Smooth muscle cell (in vitro differentiated cells): ENCODE data around the gene TMEM135. TPM values are rescaled to one million over a fixed set of nuclear protein-coding genes. Genes with fewer than 3 reads are reported as not detected.

Experiments
- DNase-seq: peaks from one replicate; lab custom pipeline; 2025; ENCODE audit not compliant: unreplicated experiment; lab: John Stamatoyannopoulos, UW
- H2AFZ ChIP-seq: fragments of 200-600 bp; sonication (generic); 2 replicates; pipeline ENCODE4 v1.6.0; 2016; ENCODE audit warnings: antibody characterized with exemption, low read depth, mild to moderate bottlenecking
- H3F3A ChIP-seq: fragments of 200-600 bp; sonication (generic); 2 replicates; pipeline ENCODE4 v1.6.0; 2017; ENCODE audit warnings: antibody characterized with exemption, low read depth
- H3K27ac ChIP-seq: fragments of 200-600 bp; sonication (generic); 2 replicates; pipeline ENCODE4 v1.5.1; 2016; ENCODE audit warnings: low read depth, mild to moderate bottlenecking
- H3K27me3 ChIP-seq: fragments of 200-600 bp; sonication (generic); 2 replicates; pipeline ENCODE4 v1.6.1; 2016; ENCODE audit warnings: low read depth, mild to moderate bottlenecking
- H3K36me3 ChIP-seq: fragments of 200-600 bp; sonication (generic); 2 replicates; pipeline ENCODE4 v1.5.1; 2016; ENCODE audit warnings: low read depth
- H3K4me1 ChIP-seq: fragments of 200-600 bp; sonication (generic); 2 replicates; pipeline ENCODE4 v1.5.1; 2016; ENCODE audit warnings: low read depth
- H3K4me2 ChIP-seq: fragments of 200-600 bp; sonication (generic); 2 replicates; pipeline ENCODE4 v1.6.0; 2016; ENCODE audit warnings: mild to moderate bottlenecking
- H3K4me3 ChIP-seq: fragments of 200-600 bp; sonication (generic); 2 replicates; pipeline ENCODE4 v1.5.1; 2016; ENCODE audit warnings: mild to moderate bottlenecking
- H3K79me2 ChIP-seq: fragments of 200-600 bp; sonication (generic); 2 replicates; pipeline ENCODE4 v1.6.0; 2016; ENCODE audit warnings: low read depth, mild to moderate bottlenecking
- H3K9ac ChIP-seq: fragments of 200-600 bp; sonication (generic); 2 replicates; pipeline ENCODE4 v1.6.0; 2016; ENCODE audit warnings: low read depth
- H3K9me3 ChIP-seq: fragments of 200-600 bp; sonication (generic); replicated peaks from 2 replicates; pipeline ENCODE4 v1.5.1; 2016; ENCODE audit warnings: low read depth
- H4K20me1 ChIP-seq: fragments of 200-600 bp; sonication (generic); 2 replicates; pipeline ENCODE4 v1.6.0; 2016; ENCODE audit warnings: low read depth
- WGBS: methylation state at CpG from one replicate; pipeline ENCODE4 v1.1.7; 2016; ENCODE audit warnings: low lambda C conversion rate; 5-methylcytosine and 5-hydroxymethylcytosine counted together
- polyA plus RNA-seq: library from polyadenylated mRNA; unstranded; fragments of >200 nt; fragmentation: Nextera tagmentation; extraction: Ambion mirVana; gene quantifications from 2 replicates; pipeline ENCODE4 v1.2.1, GENCODE V29; 2016
- total RNA-seq: library from RNA; depleted of rRNA; stranded (reverse); fragments of >200 nt; gene quantifications from 2 replicates; pipeline ENCODE4 v1.2.3, GENCODE V29; 2014
- TF ChIP-seq, protein P1 (sequence below): fragments of 200-600 bp; sonication (generic); IDR thresholded peaks from 2 replicates; pipeline ENCODE4 v1.5.1; 2017; ENCODE audit warnings: borderline replicate concordance, mild to moderate bottlenecking, antibody characterized with exemption; ENCODE audit not compliant: insufficient read depth, poor library complexity, severe bottlenecking

TMEM135 gene
- total and polyA plus RNA-seq, 2 experiments from 2014 or later, result 12.4 to 21.7 TPM

DNA sequence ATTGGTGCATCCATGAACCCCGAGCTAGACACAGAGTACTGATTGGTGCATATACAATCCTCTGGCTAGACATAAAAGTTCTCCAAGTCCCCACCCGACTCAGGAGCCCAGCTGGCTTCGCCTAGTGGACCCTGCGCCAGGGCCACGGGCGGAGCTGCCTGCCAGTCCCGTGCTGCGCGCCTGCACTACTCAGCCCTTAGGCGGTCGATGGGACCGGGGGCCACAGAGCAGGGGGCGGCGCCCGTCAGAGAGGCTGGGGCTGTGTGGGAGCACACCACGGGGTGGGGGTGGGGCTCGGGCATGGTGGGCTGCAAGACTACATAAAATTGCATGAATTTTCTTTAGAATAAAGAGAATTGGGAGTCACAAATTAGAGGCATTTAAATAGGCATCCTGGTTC is 248.6 kb downstream of the TMEM135 start:
- Histone ChIP-seq H3K27ac (no peak overlapping the region), H2AFZ (no peak overlapping the region), H3K9me3 (no peaks in the 10 kb centered on the region), H3K4me3 (no peak overlapping the region), H4K20me1 (no peaks in the 10 kb centered on the region), H3K79me2 (no peaks in the 10 kb centered on the region), H3K4me2 (no peak overlapping the region), H3K9ac (no peak overlapping the region), H3K4me1 (no peaks in the 10 kb centered on the region), H3K36me3 (no peaks in the 10 kb centered on the region), H3K27me3 (no peaks in the 10 kb centered on the region), H3F3A (no peaks in the 10 kb centered on the region)
- whole genome bisulfite sequencing, result over 99% methylated on average over 15 of the region's 17 CpGs
- no peak for DNase-seq
- TF ChIP-seq, protein P1, sequence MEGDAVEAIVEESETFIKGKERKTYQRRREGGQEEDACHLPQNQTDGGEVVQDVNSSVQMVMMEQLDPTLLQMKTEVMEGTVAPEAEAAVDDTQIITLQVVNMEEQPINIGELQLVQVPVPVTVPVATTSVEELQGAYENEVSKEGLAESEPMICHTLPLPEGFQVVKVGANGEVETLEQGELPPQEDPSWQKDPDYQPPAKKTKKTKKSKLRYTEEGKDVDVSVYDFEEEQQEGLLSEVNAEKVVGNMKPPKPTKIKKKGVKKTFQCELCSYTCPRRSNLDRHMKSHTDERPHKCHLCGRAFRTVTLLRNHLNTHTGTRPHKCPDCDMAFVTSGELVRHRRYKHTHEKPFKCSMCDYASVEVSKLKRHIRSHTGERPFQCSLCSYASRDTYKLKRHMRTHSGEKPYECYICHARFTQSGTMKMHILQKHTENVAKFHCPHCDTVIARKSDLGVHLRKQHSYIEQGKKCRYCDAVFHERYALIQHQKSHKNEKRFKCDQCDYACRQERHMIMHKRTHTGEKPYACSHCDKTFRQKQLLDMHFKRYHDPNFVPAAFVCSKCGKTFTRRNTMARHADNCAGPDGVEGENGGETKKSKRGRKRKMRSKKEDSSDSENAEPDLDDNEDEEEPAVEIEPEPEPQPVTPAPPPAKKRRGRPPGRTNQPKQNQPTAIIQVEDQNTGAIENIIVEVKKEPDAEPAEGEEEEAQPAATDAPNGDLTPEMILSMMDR, result no peak

DNA sequence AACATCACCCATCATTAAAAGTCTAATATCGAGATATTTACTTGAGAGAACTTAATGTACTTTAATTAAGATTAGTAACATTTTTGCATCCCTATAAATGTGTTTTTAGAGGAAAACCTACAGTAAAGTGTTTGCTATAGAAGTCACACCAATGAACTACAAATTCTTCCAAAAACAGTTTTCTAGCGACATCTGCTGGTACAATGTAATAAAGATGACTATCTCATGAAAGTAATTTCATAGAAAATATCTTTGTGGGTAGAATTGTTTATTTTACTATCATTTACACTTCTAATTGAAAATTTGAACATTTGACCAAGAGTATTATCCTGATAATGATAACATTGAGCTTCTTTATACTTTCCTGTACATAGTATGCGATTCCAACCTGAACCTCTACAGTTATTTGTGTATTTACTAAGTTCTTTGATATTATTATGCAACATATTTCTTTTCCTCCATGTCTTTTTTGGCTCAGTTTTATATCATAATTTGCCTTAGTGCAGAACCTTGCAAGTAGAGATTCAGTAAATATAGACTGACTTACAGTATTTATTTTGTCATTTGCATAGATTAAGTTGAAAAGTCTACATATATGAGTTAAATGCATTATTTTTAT is 252.7 kb downstream of the TMEM135 start:
- no peaks in the 10 kb centered on the region for H3K4me1 ChIP-seq
- no peak for DNase-seq
- H3K4me3 ChIP-seq, result no peak overlapping the region
- H3K27me3 ChIP-seq, result no peaks in the 10 kb centered on the region
- H3K9me3 ChIP-seq, result no peaks in the 10 kb centered on the region
- no peaks in the 10 kb centered on the region for H4K20me1 ChIP-seq
- TF ChIP-seq, protein P1, result peak; percentile 73
- no peaks in the 10 kb centered on the region for H3K79me2 ChIP-seq
- no peaks in the 10 kb centered on the region for H3F3A ChIP-seq
- no peak overlapping the region for H3K9ac ChIP-seq
- H3K4me2 ChIP-seq, result no peak overlapping the region
- no peak overlapping the region for H2AFZ ChIP-seq
- no peak overlapping the region for H3K27ac ChIP-seq
- no peaks in the 10 kb centered on the region for H3K36me3 ChIP-seq
- WGBS, result 22% methylated on average over 3 of the region's 3 CpGs

DNA sequence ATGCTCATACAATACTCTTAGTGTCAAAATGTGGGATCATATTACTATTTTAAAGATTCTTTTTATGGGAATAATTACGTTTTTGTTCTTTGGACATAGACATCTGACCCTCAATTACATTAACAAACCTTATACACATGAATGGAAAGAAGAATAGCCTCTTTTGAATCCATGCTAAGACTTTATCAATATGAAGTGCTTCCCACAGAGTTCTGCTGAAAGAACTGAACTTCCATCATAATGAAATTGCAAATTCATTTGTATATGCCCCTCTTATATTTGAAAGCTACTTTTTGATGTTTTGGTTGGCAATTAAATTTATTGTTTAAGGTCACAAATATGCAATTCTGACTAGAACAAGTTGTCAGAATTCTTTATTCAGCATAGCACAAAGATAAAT is 254.9 kb downstream of the TMEM135 start:
- H3K9me3 ChIP-seq, result no peaks in the 10 kb centered on the region
- H3K27me3 ChIP-seq, result no peaks in the 10 kb centered on the region
- H4K20me1 ChIP-seq, result no peaks in the 10 kb centered on the region
- no peak overlapping the region for H3K4me3 ChIP-seq
- 43% methylated on average over 1 of the region's 1 CpG for WGBS
- H3K4me1 ChIP-seq, result no peaks in the 10 kb centered on the region
- H3K36me3 ChIP-seq, result no peaks in the 10 kb centered on the region
- H3K9ac ChIP-seq, result no peak overlapping the region
- H3F3A ChIP-seq, result no peaks in the 10 kb centered on the region
- no peak overlapping the region for H3K4me2 ChIP-seq
- H3K27ac ChIP-seq, result no peak overlapping the region
- no peak overlapping the region for H2AFZ ChIP-seq
- TF ChIP-seq, protein P1, result no peak
- no peaks in the 10 kb centered on the region for H3K79me2 ChIP-seq
- DNase-seq, result no peak

DNA sequence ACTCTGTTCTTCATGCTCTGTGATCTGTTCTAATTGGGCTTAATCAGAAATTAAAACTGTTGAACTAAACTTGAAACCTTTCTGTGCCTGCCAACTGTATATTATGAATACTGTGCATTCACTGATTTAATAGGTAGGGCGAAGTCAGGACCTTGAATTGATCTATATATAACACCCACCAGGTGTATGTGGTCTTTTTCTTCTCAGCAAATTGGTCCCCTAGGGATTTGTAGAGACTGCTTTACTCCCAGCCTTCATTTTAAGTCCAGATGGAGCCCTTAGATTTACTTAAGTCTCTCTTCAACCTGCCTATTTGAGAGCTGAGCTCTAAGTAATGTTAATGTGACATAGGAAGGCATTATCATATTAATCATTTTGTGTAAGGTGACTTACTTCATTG is 257.5 kb downstream of the TMEM135 start:
- H3K4me1 ChIP-seq, result no peaks in the 10 kb centered on the region
- no peaks in the 10 kb centered on the region for H3K27me3 ChIP-seq
- no peaks in the 10 kb centered on the region for H3K9me3 ChIP-seq
- H3K9ac ChIP-seq, result no peak overlapping the region
- TF ChIP-seq, protein P1, result no peak
- H3K4me2 ChIP-seq, result no peak overlapping the region
- no peaks in the 10 kb centered on the region for H4K20me1 ChIP-seq
- no peaks in the 10 kb centered on the region for H3K79me2 ChIP-seq
- WGBS, result 96% methylated on average over 1 of the region's 1 CpG
- H3F3A ChIP-seq, result no peaks in the 10 kb centered on the region
- DNase-seq, result no peak
- no peak overlapping the region for H3K4me3 ChIP-seq
- no peaks in the 10 kb centered on the region for H3K36me3 ChIP-seq
- no peak overlapping the region for H2AFZ ChIP-seq
- H3K27ac ChIP-seq, result no peak overlapping the region
